Panc1 (cell line): Measurements from ENCODE around the gene LIME1. TPM values are rescaled to one million over a fixed set of nuclear protein-coding genes. Genes with fewer than 3 reads are reported as not detected.

ENCODE experiments used
- ATAC-seq: fragments of 200-7000 bp; cut with Tn5 transposase; 2 replicates; pipeline ENCODE4 v1.9.1; 2020; ENCODE audit warnings: mild to moderate bottlenecking, moderate library complexity
- BruUV-seq: library from RNA; stranded (reverse); fragments of 400-500 nt; replicated peaks from 2 replicates; lab custom pipeline; 2021; lab: Mats Ljungman, UMichigan
- CTCF ChIA-PET: fragments of 300-600 bp; sonication (Branson Sonifier 250); formaldehyde crosslinking; loops from one replicate; lab custom pipeline; 2022; ENCODE audit warnings: antibody characterized with exemption; lab: Charles Lee
- POLR2A ChIA-PET: fragments of 300-600 bp; sonication (Branson Sonifier 250); formaldehyde crosslinking; loops from one replicate; lab custom pipeline; 2022; ENCODE audit warnings: antibody characterized with exemption; lab: Charles Lee
- DNase-seq: peaks from one replicate; pipeline ENCODE4 v3.0.0-alpha.2; 2010; ENCODE audit warnings: low read depth, low spot score
- H3K27ac ChIP-seq: 2 replicates; pipeline ENCODE4 v1.5.1; 2011; ENCODE audit warnings: mild to moderate bottlenecking, low read length, inconsistent platforms
- H3K27me3 ChIP-seq: fragments of 200-500 bp; sonication (Bioruptor generic); 2 replicates; pipeline ENCODE4 v1.6.0; 2014; ENCODE audit warnings: low read length, inconsistent platforms; ENCODE audit not compliant: control insufficient read depth, insufficient read depth
- H3K36me3 ChIP-seq: fragments of 200-500 bp; sonication (Bioruptor generic); 2 replicates; pipeline ENCODE4 v1.5.1; 2014; ENCODE audit warnings: inconsistent platforms, mild to moderate bottlenecking, low read length, moderate library complexity; ENCODE audit not compliant: control insufficient read depth, insufficient read depth
- H3K4me1 ChIP-seq: 2 replicates; pipeline ENCODE4 v1.5.1; 2011; ENCODE audit warnings: inconsistent platforms, mild to moderate bottlenecking, low read length, moderate library complexity; ENCODE audit not compliant: control insufficient read depth, insufficient read depth
- H3K4me3 ChIP-seq, 2 experiments: 2 replicates each; pipeline ENCODE4 v1.5.1; 2011 to 2012; ENCODE audit warnings: low read depth in 2 of 2, low read length in 2 of 2, mild to moderate bottlenecking in 2 of 2, inconsistent platforms in 1 of 2, moderate library complexity in 1 of 2
- H3K9me3 ChIP-seq: fragments of 200-500 bp; sonication (Bioruptor generic); 2 replicates; pipeline ENCODE4 v1.5.1; 2014; ENCODE audit warnings: low read depth, mild to moderate bottlenecking, inconsistent platforms, low read length, moderate library complexity; ENCODE audit not compliant: control insufficient read depth, insufficient read depth
- CTCF ChIP-seq: fragments of 450-650 bp; IDR thresholded peaks from 2 replicates; pipeline ENCODE4 v1.5.1; 2017; ENCODE audit warnings: mild to moderate bottlenecking
- POLR2AphosphoS5 ChIP-seq: IDR thresholded peaks from 2 replicates; pipeline ENCODE4 v1.6.1; 2012; ENCODE audit warnings: mild to moderate bottlenecking, low read depth, low read length, moderate library complexity
- REST ChIP-seq, 2 experiments: IDR thresholded peaks; 2 replicates each; pipeline ENCODE4 v1.6.1; 2011 to 2012; ENCODE audit warnings: low read depth in 2 of 2, control low read depth in 1 of 2, low read length in 1 of 2, mild to moderate bottlenecking in 1 of 2, moderate library complexity in 1 of 2; ENCODE audit not compliant: insufficient read depth in 1 of 2
- SIN3A ChIP-seq: IDR thresholded peaks from 2 replicates; pipeline ENCODE4 v1.6.1; 2012; ENCODE audit warnings: low read depth, mild to moderate bottlenecking, low read length, moderate library complexity, borderline replicate concordance; ENCODE audit not compliant: insufficient read depth
- TCF7L2 ChIP-seq: IDR thresholded peaks from 2 replicates; pipeline ENCODE4 v1.6.1; 2011; ENCODE audit warnings: mild to moderate bottlenecking, low read depth, low read length, inconsistent platforms
- in situ Hi-C: cut with HindIII; loops from 2 replicates; pipeline ENCODE4 v1.10.0; 2016; ENCODE audit warnings: low sequenced_read_pairs, low pct_unique_long_range_greater_than_20kb
- intact Hi-C: fragments of 100-400 bp; cut with micrococcal nuclease; formaldehyde crosslinking; loops from one replicate; pipeline ENCODE4 v1.10.0; 2022; ENCODE audit not compliant: unreplicated experiment
- total RNA-seq: library from RNA; stranded (reverse); gene quantifications from one replicate; pipeline ENCODE4 v1.2.1, GENCODE V29; 2021; ENCODE audit not compliant: unreplicated experiment

Gene LIME1
- total RNA-seq, 1 experiment from 2014 or later = 15.2 TPM

- BruUV-seq = no TSS peak
- H3K4me3 ChIP-seq = no peak overlapping the region
- ChIA-PET POLR2A (no interaction called here), CTCF (no interaction called here)
- intact Hi-C loops = no loop called here
- in situ Hi-C loops = no loop called here
- no peaks in the 10 kb centered on the region for H3K27me3 ChIP-seq
- H3K27ac ChIP-seq = no peak overlapping the region
- no peaks in the 10 kb centered on the region for H3K36me3 ChIP-seq
- TF ChIP-seq POLR2AphosphoS5 = no peak
- no peak for TF ChIP-seq CTCF
- TF ChIP-seq SIN3A = no peak
- TF ChIP-seq REST (IDR thresholded peaks at IDR 0.05; ENCODE audit: insufficient read depth in 1 of 2, low read depth in 2 of 2, low read length in 1 of 2) = no peak
- no peak for TF ChIP-seq TCF7L2
- ATAC-seq (no peak), DNase-seq (no peak)
- no peaks in the 10 kb centered on the region for H3K4me1 ChIP-seq
- H3K9me3 ChIP-seq = no peaks in the 10 kb centered on the region
Observed at GRCh38 chr20:63785691-63786131, 49.2 kb downstream of the LIME1 start.

GRCh38 chr20:63787302-63787701 is 50.8 kb downstream of the LIME1 start:
- DNase-seq = no peak
- Histone ChIP-seq H3K27ac (no peak overlapping the region), H3K36me3 (no peaks in the 10 kb centered on the region), H3K4me3 (no peak overlapping the region), H3K9me3 (no peaks in the 10 kb centered on the region), H3K4me1 (no peaks in the 10 kb centered on the region), H3K27me3 (no peaks in the 10 kb centered on the region)
- intact Hi-C loops = no loop called here
- ATAC-seq = no peak
- ChIA-PET CTCF (no interaction called here), POLR2A (no interaction called here)
- BruUV-seq = no TSS peak
- TF ChIP-seq TCF7L2 (no peak), POLR2AphosphoS5 (no peak), SIN3A (no peak), REST (IDR thresholded peaks at IDR 0.05; ENCODE audit: insufficient read depth in 1 of 2, low read depth in 2 of 2, low read length in 1 of 2) (no peak), CTCF (no peak)
- in situ Hi-C loops = no loop called here
